ENCODE data around the gene RASGRP2. TPM values are rescaled to one million over a fixed set of nuclear protein-coding genes. Genes with fewer than 3 reads are reported as not detected.

Gene RASGRP2
- 3.4 and 5.6 TPM in 2 replicates for total RNA-seq

DNA sequence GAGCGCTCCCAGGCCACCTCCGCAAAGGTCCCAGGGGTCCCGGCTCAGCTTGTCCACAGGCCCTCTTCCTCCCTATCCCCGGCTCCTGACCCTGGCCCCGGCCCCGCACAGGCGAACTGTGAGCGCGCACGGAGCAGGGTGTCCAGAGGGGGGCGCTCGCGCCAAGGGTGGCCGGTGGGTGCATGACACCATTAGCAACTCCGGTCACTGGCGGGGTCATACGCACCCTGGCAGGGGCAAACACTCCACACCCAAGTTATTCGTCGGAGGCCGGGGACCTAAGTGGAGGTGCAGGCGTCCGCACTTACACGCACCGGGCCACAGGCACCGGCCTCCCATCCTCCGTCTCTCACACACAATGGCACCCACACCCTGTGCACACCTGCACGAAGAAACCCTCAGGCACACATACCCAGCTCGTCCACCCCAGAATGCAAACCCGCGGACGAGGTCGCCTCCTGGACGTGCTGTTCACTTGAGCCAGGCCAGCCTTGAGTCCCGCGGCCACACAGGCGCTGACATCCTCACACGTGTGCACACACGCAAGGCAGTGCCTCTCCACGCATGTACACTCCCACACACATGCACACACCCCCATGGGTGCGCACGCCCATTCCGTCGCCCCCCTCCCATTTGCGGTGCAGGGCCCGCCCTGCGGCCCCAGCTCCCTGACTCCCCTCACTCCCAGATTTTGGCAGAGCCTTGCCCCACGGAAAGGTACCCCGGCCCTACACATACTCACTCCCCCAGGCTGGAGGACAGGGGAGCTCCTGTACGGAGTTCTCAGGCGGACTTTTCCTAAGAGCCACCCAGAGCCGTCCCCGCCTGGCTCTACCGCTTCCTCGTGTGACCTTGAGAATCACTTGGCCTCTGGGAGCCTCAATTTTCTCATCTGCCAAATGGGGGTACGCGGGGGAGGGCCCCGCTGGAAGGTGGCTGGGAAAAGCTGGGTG is at the start of gene RASGRP2:
Gene RASGRP2, minus strand, starts transcription at position 552 of the 953 bp plus-strand sequence. CDS start 1,276 bp downstream, outside the sequence.

DNA sequence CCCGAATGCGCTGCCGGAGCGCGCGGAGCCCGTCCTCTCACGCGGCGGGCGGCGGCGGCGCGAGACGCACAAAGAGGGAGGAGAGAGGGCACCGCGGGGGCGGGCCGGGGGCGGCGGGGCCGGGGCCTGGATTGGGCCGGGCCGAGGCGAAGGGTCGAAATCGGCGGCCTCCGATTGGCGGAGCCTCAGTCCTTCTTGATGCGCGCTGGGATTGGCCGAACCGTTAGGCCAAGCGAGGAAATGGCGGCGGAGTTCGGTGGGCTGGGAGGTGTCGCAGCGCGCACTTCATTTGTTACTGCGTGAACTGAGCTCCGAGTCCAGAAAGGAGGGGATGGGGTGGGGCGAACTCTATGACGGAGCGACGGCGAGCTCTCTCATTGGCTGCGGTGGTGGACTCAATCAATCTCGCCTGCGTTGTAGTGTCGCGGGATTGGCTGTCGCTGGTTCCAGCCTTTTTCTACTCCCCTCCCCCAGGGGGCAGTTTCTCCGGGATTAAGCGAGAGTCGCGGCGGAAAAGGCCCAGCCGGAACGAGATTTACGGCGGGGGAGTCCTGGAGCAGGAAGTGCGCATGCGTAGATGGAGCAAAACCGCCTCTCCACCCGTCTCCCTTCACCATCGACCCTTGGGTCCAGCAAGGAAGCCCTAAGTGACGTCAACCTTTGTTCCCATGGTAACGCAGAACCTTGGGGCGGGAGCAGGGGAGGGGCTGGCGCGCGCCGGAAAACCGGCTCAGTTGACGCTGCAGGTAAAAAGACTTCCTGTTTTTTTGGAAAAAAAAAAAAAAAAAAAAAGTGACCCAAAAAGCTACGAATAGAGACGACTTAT is 34.7 kb upstream of the RASGRP2 start, which contains the start of gene SF1:
Gene SF1, minus strand, starts transcription at position 70 of the 826 bp plus-strand sequence. CDS start 150 bp downstream, outside the sequence.

GRCh38 chr11:64759722-64760719 is 16.1 kb upstream of the RASGRP2 start, which contains the start of gene PYGM:
PYGM (minus strand) TSS chr11:64759974; CDS start chr11:64759898, 76 bp downstream.

DNA sequence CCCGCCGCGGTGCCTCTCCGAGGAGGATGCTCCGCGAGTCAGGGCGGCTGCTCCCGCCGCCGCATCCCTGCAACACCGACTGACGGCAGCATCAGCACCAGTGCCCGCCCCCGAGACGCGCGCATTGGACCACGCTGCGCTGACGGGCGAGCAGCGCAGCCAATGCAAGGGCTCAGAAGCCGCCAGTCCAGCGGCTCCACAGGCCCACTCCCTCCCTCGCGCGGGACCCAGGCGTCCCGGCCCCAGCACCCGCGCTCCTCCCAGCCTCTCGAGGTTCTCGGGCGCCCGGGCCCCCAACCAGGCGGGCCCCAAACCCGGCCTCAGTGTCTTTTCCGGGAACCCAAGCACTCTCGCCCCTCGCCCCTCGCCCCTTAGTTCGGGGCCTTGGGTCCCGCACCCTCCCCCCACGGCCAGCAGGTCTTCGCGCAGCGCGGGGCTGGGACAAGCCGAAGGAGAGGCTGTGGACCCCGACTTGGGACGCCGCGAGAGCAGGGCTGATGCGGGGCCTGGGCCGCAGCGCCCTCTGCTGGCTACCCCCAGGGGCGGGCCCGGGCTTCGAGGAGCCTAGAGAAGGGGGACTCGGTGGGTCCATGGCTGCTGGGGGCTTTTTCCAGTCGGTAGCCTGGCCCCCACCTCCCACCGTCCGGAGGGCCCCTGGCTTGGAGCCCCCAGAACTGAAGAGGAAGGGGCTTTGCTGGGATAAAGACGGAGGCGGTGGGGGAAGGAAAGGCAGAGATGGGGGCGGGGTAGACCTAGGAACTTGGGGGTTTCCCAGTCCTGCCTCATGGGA is 20.6 kb downstream of the RASGRP2 start, which contains the start of gene NRXN2:
Gene NRXN2, minus strand, starts transcription at position 81 of the 790 bp plus-strand sequence. CDS start 9,498 bp downstream, outside the sequence.

Other genes starting within 250 kb of the RASGRP2 start
- not detected in 2 replicates for gene SLC22A11, start 188.2 kb downstream of the RASGRP2 start, total RNA-seq
- gene SLC22A12, start 152.9 kb downstream of the RASGRP2 start, total RNA-seq, result not detected in 2 replicates
- gene NRXN2, start 20.9 kb downstream of the RASGRP2 start, total RNA-seq, result 0.18 and 2.9 TPM in 2 replicates
- 5.8 and 9.7 TPM in 2 replicates for gene PYGM, start 15.8 kb upstream of the RASGRP2 start, total RNA-seq
- 130 and 140 TPM in 2 replicates for gene SF1, start 34.4 kb upstream of the RASGRP2 start, total RNA-seq
- 12.1 and 13.3 TPM in 2 replicates for gene MAP4K2, start 59.1 kb upstream of the RASGRP2 start, total RNA-seq
- 16.0 and 19.5 TPM in 2 replicates for gene MEN1, start 66.4 kb upstream of the RASGRP2 start, total RNA-seq
- gene CDC42BPG, start 100.5 kb upstream of the RASGRP2 start, total RNA-seq, result under 0.01 TPM in 1 of 2 replicates, not detected in the other
- 63.7 and 84.1 TPM in 2 replicates for gene EHD1, start 134.5 kb upstream of the RASGRP2 start, total RNA-seq
- 13.2 and 18.1 TPM in 2 replicates for gene ATG2A, start 173.1 kb upstream of the RASGRP2 start, total RNA-seq
- 24.9 and 27.9 TPM in 2 replicates for gene PPP2R5B, start 180.5 kb upstream of the RASGRP2 start, total RNA-seq
- gene GPHA2, start 191.8 kb upstream of the RASGRP2 start, total RNA-seq, result 2.6 TPM in 1 of 2 replicates, not detected in the other
- gene MAJIN, start 228.0 kb upstream of the RASGRP2 start, total RNA-seq, result not detected in 2 replicates